HG02642 (cell line): ENCODE results near the gene PAK1.

Experiments used
- ATAC-seq: cut with Tn5 transposase; IDR thresholded peaks from one replicate; pipeline ENCODE4 v1.9.1; 2021; ENCODE audit warnings: mild to moderate bottlenecking; ENCODE audit not compliant: unreplicated experiment, poor library complexity

The PAK1 gene

DNA sequence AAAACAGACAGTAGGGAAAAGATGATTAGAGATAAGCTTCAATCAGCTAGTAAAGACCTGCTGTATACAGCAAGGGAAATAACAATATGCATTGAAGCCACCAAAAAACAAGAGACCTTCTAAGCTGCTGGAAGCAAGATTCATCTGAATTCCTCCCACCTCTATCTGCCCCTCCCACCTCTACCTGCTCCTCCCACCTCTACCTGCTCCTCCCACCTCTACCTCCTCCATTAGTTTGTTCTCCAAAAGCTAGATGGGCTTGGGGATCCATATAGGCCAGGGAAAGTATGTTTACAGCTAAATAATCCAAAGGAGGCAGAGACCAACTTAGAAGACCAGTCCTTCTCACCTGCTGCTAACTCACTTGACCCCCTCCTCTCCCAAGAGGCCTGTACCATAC is 33.2 kb downstream of the PAK1 start:
- no peak for ATAC-seq

DNA sequence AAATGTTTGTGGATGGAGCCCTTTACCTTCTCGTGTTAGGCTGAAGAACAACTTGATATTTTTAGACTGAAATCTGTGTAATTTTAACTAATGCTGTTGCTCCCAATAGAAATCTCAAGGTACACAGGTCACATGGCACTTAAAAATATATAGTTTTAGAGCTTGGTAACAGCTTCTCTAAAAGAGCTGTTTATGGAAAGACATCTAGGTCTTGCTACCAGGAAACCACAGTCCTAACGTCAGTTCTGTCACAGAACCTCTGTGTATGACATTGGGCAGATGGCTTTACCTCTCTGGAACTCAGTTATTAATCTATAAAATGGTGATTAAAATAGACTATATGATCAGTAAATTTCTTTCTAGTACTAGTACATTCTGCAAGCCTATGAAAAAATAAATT is 35.4 kb downstream of the PAK1 start:
- ATAC-seq = no peak

DNA sequence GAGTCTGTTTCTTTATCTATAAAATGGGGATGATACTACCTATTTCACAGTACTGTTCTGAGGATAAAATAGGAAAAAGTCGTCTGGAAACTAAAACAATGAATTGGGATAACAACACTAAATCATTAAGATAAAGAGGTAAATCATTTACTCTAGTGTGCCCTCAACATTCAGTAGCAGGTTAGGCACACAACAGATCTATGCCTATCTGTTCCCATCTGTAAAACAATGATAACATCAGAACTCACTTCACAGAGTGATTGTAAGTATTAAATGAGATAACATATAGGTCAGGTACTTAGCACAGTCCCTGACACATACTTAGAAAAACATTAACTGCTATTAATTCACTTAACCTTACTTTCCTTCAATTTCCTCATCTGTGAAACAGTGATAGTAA is 36.9 kb downstream of the PAK1 start:
- no peak for ATAC-seq

DNA sequence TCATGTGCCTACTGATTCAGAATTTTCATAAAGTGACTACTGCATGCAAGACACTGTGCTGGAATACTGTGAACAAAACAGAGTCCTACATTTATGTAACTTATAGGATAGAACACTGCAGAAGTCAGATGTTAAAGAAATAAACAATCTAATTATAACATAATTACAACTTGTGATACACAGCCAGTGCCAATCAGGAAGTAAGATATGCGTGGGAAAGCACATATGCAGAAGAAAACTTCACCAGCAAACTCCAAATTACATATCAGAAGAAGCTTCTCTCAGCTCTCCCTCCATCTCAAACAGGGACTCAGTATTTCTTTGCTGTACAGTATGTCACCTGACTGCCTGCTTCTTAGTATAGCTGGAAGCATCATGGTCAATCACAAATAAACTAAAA is 37.4 kb downstream of the PAK1 start:
- ATAC-seq = no peak

DNA sequence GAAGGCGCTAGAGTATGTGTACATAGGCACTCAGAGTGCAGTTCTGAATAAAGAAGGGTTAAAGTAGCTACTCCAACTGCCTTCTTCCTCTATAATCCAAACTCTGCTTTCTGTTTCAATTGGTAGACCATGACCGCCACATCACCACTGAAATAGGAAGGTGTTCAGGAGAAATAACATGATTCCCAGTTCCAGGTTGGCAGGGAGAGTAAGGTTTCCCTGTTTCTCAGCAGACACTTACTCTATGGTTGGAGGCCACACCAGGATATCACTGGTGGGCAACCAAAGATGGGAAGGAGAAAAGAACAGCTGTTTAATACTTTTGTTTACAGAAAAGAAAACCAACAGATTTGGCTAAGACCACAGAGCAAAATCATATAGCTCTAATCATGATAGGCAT is 37.9 kb downstream of the PAK1 start:
- ATAC-seq = no peak

DNA sequence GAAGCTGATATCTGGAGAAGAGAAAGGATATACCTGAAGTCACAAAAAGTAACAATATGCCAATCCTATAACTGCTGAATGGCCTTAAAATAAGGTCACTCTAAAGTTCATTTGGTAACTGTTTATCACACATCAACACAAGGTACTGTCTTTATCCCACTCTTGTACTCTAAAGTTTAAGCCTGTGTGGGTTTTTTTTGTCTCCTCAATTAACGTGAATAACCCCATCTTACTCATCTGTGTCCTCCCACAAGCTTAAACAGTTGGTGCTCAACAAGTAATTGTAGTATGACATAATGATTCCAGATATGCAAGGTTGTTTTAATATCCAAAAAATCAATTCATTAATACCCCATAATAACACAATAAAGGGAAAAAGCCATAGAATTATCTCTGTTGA is 42.1 kb downstream of the PAK1 start:
- ATAC-seq = no peak

DNA sequence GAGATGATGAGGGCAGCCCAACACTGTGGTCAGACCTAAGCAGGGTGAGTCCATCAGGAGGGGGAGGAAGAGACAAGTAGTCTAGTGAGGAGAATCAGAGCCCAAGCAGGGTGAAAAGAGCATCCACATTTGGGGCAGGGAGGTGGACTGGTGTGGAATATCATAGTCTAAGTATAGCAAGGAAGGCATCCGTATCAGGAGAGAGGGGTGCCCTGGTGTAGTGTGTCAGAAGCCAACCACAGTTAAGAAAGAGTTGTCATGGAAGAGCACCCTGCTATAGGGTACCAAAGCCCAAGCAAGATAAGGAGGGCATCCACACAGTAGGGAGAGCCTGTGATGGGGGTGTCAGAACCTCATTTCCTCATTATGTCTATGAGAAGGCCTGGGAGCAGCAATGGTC is 45.3 kb downstream of the PAK1 start:
- no peak for ATAC-seq

DNA sequence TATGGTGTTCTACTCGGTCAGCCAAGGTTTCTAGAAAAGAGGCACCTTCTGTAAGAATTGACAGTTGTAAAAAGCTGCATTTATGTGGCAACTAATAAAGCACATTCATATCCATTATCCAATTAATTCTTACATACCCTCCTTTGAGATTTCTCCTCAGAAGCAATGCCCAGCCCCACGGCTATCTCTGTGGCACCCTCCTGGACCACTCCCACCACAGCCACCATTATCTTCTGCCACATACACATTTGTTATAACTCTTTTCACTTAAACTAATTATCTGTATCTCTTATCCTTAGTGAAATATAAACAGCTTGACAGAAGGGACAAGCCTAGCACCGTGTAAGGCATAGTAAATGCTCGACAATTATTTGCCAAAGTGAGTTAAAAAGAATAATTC is 48.5 kb downstream of the PAK1 start:
- ATAC-seq = no peak

DNA sequence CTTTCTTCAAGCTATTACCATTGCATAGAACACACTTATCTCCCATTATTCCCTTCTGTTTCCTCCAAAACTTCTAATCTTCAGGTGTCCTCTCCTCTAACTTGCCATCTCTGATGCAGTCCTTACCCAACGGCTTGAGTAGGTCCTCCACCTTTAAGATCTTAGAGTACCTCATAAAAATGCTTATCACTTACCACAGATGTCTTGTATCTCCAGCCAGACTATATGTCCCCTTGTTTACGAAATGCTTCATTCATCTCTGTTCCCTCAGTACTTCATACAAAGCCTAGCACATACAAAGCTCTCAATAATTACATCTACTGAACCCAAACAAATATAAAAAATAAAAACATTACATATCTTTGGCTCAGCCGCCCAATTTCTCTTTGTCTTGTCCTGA is 49.2 kb downstream of the PAK1 start:
- no peak for ATAC-seq

DNA sequence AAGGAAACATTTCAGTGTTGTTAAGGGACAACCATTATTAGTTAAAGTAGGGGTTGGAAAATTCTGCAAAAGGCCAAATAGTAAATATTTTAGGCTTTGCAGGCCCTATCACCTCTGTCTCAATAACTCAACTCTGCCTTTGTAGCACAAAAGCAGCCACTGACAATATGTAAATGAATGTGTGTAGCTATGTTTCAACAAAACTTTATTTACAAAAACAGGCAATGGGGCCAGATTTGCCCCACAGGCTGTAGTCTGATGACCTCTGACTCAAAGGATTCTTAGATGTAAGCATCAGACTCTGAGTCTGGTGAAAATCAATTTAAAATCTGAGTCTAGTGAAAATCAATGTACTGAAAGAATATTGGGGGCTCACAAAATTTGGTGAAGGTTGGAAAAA is 50.3 kb downstream of the PAK1 start:
- ATAC-seq = no peak

DNA sequence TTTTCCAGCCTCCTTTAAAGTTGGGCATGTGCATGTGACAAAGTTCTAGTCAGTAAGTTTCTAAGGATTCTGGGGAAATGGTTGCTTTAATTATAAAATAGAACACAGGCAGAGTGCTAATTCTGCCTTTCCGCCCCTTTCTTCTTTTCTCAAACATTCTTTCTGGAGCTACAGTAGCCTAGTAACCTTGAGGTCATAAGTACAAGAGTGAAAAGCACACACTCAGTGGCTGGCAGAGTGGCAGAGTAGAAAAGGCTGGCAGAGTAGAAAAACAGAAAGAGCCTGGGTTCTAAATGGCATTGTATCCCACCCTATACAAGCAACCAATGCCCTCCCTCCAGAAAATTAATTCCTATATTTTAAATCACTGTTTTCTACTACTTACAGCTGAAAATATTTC is 51.2 kb downstream of the PAK1 start:
- ATAC-seq = no peak

DNA sequence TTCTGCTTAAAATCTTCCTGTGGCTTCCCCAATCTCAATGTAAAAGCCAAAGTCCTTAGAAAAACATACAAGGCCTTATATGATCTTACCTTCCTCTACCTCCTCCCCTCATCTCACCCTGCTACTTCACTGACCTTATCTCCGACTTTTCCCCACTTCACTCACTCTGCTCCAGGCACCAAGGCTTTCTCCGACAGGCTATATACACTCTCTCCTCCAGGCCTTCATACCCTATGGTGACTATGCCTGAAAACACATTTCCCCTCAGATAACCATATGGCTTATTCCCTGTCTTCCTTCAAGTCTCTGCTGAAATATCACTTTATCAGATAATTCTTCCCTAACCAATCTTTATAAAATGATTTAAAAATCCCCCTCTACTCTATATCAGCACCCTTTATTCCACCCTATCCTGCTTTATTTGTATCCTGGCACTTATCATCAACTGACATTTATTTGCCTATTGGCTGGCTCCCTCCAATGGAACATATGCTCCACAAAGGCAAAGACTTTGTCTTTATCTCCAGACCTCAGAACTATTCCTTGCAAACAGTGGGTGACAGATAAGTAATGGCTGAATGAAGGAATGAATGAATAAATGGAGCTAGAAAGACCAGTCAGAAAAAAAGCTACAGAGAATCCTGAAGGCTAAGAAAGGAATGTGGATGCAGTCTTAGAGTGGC is 52.7 kb downstream of the PAK1 start:
- no peak for ATAC-seq

DNA sequence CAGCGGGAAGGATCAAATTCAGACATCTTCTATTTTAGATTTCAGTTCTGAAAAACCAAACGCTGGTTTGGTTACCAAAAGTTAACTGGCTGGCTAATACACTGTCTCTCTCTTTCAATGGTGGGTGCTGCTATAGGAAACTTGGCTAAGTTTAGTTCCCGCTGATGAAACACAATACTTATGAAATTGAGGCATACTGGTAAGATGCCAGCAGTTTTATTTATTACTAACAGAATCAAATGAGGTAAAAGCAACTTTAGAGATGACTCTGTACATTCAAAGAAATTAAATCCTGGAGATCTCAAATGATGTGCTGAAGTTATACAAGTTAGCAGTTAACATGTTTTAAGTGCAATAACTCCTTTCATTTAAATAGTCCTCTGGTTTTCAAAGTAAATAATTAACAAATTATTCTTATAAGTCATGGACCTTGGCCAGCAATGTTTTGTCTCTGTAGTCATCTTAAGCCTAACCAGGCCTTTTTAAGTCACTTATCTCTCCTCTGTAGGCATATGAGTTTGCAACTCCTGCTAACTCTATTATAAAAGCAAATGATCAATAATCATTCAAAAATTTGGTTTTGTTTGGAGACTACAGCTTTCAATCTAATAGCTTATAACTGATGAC is 54.8 kb downstream of the PAK1 start:
- peak; percentile 43 for ATAC-seq

DNA sequence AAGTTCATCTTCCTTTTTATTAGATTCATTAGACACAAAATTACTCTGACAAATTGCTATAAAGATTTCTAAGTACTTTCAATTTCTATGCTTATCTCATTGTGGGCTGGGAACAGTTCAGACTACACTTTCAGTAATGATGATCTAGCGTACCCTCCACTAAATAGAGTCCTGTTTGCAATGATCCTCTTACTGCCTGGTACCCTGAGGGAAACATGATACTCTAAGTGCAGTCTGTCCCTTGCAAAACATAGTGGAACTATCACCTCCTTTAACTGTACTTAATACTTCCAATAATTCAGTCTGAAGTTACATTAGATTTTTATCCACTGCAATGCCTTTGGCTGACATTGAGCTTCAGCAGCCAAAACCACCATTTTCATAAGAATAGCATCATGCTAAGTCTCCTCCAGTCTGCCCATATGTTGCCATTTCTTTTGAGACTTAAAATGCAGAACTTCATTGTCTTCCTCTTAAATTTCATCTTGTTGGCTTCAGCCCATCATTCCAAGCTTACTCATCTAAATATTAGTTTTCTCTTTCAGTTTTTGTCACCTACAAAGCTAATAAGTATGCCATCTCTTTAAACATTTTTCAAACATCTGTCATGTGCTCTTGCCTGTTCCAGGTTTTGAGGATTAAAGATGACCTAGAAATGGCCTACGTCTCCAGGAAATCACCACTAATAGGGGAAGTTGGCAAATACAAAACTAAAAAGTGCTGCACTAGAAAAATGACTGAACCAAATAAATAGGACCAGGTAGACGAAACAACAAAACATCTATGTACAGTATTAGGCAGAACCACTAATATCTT is 55.5 kb downstream of the PAK1 start:
- ATAC-seq = peak; percentile 71

DNA sequence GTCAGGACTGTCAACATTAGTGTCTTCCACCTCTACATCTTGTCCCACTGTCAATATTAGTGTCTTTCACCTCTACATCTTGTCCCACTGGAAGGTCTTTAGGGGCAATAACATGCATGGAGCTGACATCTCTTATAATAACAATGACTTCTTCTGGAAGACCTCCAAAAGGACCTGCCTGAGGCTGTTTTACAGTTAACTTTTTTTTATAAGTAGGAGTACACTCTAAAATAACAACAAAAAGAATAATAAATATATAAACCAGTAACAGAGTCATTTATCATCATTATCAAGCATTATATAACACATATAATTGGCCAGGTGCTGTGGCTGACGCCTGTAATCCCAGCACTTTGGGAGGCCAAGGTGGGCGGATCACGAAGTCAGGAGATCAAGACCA is 57.5 kb downstream of the PAK1 start:
- no peak for ATAC-seq

DNA sequence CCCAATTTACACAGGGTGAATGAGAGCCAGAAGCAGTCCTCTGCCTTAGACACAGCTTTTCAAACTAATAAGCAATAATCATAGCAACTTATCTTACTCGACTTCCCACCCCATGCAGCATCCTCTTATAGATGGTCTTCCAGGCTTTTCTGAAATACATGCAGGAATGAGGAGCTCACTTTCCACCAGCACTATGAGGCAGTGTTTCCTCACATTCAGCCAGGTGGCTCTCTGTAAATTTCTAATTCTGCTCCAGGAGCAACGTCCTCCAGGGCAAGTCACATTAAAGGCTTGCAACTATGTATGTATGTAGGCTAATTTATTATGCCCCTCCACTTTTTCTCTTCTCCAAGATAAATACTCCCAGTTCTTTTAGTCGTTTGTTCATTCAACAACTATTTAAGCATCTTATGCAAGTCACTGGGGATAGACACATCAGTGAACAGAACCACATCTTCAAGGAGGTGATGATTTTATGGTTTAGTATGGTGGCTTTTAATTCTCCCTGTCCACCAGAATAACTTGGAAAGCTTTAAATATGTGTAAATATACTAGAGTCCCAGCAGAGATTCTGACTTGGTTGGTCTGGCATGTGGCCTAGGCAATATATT is 59.9 kb downstream of the PAK1 start:
- ATAC-seq = no peak

DNA sequence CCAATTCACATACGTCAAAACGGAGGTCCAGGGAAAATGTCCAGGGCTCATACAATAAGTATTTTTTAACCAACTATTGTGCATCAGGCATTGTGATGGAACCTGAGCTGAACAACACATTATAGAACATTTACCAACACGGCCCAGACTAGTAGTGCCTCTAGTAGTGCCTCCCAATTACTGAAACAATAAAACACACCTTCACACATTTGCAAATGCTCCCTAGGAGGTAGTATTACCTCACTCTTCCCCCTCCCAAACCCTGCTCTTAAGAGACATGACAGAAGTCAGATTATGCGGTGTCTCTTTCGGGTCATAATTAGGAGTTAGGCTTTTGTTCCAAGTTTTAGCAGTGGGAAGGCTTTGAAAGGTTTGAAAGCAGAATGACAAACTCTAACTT is 61.1 kb downstream of the PAK1 start:
- ATAC-seq = no peak

DNA sequence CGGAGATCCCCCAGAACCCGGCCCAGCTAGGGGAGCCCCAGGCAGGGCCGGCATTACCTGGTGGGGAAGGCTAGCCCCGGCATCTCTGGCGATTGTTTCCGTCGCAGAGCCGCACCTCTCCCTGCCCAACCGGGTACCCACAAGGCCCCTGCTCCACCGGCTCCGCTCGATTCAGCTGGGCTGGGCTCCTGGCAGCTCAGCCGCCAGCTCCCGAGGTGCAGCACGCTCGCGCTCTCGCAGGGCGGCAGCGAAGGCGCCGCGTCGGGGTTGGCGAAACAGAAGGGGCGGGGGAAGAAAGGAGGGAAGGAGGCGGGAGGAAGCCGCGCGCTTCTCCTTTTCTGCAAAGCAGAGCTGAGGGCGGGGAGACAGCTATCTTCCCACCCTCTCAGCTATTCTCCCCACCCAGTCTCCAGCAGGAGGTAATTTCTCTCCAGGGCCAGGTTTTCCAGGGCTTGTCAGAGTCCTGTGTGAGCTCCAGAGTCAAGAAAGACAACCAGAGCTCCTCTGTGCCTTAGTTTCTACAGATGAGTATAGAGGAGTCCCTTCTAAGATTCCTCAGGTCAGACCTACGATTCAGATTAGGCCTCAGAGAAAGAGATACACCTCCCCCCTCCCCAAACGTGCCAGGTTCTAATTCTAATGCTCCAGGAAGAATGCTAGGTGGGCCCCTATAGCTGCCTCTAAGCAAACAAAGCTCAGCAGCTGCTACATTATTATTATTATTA is 62.0 kb downstream of the PAK1 start:
- peak; percentile 92 for ATAC-seq

DNA sequence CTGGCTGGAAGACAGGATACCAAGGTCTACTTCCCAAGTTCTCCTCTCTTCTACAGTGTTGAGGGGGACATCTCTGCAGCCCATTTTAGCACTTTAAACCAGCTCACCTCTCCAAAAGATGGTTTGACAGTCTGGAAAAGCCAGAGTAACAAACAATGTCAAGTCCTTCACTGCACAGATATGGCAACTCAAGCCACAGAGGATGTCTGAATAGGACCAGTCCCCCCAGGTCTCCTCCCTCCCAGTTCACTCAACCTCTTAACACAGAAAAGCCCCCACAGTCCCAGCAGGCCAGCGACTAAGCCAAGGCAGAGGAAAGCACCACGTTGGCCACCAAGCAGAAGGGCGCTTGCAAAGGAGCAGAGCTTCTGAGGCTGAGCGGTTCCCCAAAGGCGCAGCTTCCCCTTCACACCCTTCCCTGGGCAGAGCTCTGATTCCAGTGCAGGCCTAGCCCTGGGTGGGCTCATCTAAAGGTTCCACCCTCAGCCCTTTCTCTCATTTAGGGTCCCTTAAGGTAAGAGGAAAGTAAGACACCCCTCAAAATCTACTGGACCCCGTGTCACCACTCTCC is 62.7 kb downstream of the PAK1 start:
- peak; percentile 37 for ATAC-seq
